Measurements from ENCODE around the gene LRRC47.

DNA sequence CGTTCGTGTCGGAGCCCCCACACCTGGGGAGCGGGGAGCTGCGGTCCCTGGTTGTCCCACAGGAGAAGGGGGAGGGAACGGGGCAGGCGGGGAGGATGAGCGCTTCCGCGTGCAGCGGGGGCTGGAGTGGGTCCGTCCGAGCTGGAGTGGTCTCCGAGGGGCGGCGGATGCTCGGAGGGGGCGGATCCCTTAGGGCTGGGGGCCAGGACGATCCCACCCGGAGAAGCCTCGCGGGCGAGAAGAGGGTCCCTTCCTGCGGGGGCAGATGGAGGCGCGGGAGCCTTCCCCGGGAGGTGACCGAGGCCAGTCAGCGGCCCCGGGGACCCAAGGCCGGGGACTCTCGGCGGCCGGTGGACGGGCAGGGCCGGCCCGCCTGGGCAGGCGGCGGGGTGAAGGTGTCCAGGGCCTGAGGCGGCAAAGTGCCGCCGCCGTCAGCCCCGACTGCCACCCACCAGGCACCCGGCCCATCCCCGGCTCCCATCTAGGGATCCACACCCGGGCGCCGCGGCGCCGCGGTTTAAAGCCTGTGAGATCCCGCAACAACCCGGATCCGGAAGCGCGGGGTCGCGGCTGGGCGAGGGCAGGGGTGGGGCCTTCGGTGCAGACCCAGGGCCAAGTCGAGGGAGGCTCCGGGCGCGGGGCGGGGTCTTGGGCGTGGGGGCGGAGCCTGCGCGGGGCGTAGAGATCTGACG, 49.3 kb downstream of the LRRC47 start:
- TF ChIP-seq, protein P1, sequence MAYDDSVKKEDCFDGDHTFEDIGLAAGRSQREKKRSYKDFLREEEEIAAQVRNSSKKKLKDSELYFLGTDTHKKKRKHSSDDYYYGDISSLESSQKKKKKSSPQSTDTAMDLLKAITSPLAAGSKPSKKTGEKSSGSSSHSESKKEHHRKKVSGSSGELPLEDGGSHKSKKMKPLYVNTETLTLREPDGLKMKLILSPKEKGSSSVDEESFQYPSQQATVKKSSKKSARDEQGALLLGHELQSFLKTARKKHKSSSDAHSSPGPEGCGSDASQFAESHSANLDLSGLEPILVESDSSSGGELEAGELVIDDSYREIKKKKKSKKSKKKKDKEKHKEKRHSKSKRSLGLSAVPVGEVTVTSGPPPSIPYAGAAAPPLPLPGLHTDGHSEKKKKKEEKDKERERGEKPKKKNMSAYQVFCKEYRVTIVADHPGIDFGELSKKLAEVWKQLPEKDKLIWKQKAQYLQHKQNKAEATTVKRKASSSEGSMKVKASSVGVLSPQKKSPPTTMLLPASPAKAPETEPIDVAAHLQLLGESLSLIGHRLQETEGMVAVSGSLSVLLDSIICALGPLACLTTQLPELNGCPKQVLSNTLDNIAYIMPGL (CRISPR knock-in tag; IDR thresholded peaks at IDR 0.05; ENCODE audit: borderline replicate concordance in 1 of 2, low read depth in 1 of 2), result no peak
- TF ChIP-seq RELA (CRISPR knock-in tag; IDR thresholded peaks at IDR 0.05) (no peak), DNMT1 (CRISPR knock-in tag; IDR thresholded peaks at IDR 0.05) (no peak)
